Adrenal gland (tissue), 5 donors: ENCODE results near the gene SLC33A1.
"Not testable (repeated sequence)": the region's sequence is repeated elsewhere in the genome, so short reads cannot be mapped to it uniquely, and the experiment has no call there.

ENCODE experiments used
- POLR2A ChIP-seq, 2 donors: fragments of 450-650 bp; IDR thresholded peaks; one replicate each; pipeline ENCODE4 v1.6.1; 2017; ENCODE audit warnings: antibody characterized with exemption in 2 of 2, mild to moderate bottlenecking in 2 of 2, moderate library complexity in 1 of 2
- TF ChIP-seq, protein P1 (sequence below), 6 experiments: fragments of 450-650 bp in 4 of 6; fragments of 200-600 bp in 2 of 6; sonication (generic) in 1 of 6; IDR thresholded peaks; 1 replicate in 5 of 6; 2 replicates in 1 of 6; pipeline versions ENCODE4 v1.5.1 to v1.8.0; 2016 to 2021; ENCODE audit warnings: antibody characterized with exemption in 6 of 6, mild to moderate bottlenecking in 2 of 6, moderate library complexity in 1 of 6
- donor health status: DM: no; HTN: no; CAD: no.

DNA sequence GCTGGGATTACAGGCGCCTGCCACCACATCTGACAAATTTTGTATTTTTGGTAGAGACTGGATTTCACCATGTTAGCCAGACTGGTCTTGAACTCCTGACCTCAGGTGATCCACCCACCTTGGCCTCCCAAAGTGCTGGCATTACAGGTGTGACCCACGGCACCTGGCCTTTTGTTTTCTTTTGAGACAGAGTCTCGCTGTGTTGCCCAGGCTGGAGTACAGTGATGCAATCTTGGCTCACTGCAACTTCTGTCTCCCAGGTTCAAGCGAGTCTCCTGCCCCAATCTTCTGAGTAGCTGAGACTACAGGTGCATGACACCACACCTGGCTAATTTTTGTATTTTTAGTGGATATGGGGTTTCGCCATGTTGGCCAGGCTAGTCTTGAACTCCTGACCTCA is 6.2 kb upstream of the SLC33A1 start:
- TF ChIP-seq, protein P1, sequence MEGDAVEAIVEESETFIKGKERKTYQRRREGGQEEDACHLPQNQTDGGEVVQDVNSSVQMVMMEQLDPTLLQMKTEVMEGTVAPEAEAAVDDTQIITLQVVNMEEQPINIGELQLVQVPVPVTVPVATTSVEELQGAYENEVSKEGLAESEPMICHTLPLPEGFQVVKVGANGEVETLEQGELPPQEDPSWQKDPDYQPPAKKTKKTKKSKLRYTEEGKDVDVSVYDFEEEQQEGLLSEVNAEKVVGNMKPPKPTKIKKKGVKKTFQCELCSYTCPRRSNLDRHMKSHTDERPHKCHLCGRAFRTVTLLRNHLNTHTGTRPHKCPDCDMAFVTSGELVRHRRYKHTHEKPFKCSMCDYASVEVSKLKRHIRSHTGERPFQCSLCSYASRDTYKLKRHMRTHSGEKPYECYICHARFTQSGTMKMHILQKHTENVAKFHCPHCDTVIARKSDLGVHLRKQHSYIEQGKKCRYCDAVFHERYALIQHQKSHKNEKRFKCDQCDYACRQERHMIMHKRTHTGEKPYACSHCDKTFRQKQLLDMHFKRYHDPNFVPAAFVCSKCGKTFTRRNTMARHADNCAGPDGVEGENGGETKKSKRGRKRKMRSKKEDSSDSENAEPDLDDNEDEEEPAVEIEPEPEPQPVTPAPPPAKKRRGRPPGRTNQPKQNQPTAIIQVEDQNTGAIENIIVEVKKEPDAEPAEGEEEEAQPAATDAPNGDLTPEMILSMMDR (IDR thresholded peaks at IDR 0.05), result not testable (repeated sequence)
- TF ChIP-seq POLR2A (IDR thresholded peaks at IDR 0.05), result not testable (repeated sequence)
